Prostate gland (tissue), 2 donors: ENCODE measurements around the gene ECEL1. TPM values are rescaled to one million over a fixed set of nuclear protein-coding genes. Genes with fewer than 3 reads are reported as not detected.
"Not testable (repeated sequence)": the region's sequence is repeated elsewhere in the genome, so short reads cannot be mapped to it uniquely, and the experiment has no call there.

Experiments
- DNase-seq: peaks from one replicate; pipeline ENCODE4 v3.0.0-alpha.2; 2019; ENCODE audit warnings: low spot score
- H3K27ac ChIP-seq, 2 donors: fragments of 200-600 bp; sonication (generic); 2 replicates each; pipeline ENCODE4 v1.5.1; 2017 to 2019
- H3K27me3 ChIP-seq: fragments of 200-600 bp; sonication (generic); replicated peaks from 2 replicates; pipeline ENCODE4 v1.5.1; 2019; ENCODE audit not compliant: insufficient read depth
- H3K36me3 ChIP-seq, 2 donors: fragments of 200-600 bp; sonication (generic); 1 replicate in 1 of 2; 2 replicates in 1 of 2; pipeline versions ENCODE4 v1.5.1 to v1.8.1; 2017 to 2019
- H3K4me1 ChIP-seq: fragments of 200-600 bp; sonication (generic); replicated peaks from 2 replicates; pipeline ENCODE4 v1.5.1; 2019
- H3K4me3 ChIP-seq, 2 donors: fragments of 200-600 bp; sonication (generic); 2 replicates each; pipeline ENCODE4 v1.5.1; 2017 to 2019
- H3K9me3 ChIP-seq: fragments of 200-600 bp; sonication (generic); 2 replicates; pipeline ENCODE4 v1.5.1; 2017
- POLR2A ChIP-seq: fragments of 450-650 bp; IDR thresholded peaks from one replicate; pipeline ENCODE4 v1.6.1; 2016; ENCODE audit warnings: antibody characterized with exemption, mild to moderate bottlenecking
- POLR2AphosphoS5 ChIP-seq: sonication (generic); formaldehyde crosslinking; IDR thresholded peaks from one replicate; pipeline ENCODE4 v1.6.1; 2017; ENCODE audit warnings: antibody characterized with exemption
- WGBS: methylation state at CpG from one replicate; pipeline ENCODE4 v1.1.5; 2018; 5-methylcytosine and 5-hydroxymethylcytosine counted together
- intact Hi-C: fragments of 100-400 bp; cut with DNase I; formaldehyde crosslinking; loops from one replicate; pipeline ENCODE4 v1.14.2; 2022
- total RNA-seq, 2 donors: library from RNA; depleted of rRNA; stranded (reverse); fragments of >200 nt; gene quantifications; one replicate each; pipeline ENCODE4 v1.1.0, GENCODE V29; 2016
- TF ChIP-seq, protein P1 (sequence below), 4 experiments: fragments of 200-600 bp in 2 of 4; fragments of 450-650 bp in 2 of 4; sonication (generic) in 2 of 4; IDR thresholded peaks; 1 replicate in 3 of 4; 2 replicates in 1 of 4; pipeline ENCODE4 v1.5.1; 2016 to 2019; ENCODE audit warnings: antibody characterized with exemption in 4 of 4, mild to moderate bottlenecking in 2 of 4, moderate library complexity in 2 of 4

Gene ECEL1
- total RNA-seq, 2 donors from 2014 or later: 0.82 to 15.3 TPM

DNA sequence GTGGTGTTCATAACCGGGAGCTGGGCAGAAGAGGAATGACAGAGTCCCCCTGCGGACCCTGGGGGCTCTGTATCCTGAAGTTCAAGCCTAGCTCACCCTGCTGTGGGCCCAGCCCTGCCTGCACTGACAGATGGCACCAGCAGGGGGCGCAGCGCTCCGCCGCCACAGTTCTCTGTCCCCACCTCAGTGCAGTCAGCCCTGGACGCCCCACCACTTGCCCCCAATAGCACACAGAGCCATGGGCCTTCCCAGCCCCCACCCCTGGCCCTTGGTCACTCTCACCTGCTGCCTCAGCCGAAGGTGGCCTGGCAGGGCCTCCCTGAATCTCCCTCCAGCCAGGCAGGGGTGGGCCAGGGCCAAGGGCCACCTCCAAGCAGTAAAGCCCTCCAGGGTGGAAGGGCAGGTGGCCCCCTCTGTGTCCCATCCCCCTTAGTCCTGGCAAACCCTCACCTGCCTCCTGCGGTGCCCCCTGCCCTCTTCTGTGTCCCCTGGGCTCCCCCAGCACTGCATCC lies 41.3 kb downstream of the ECEL1 start:
- H3K9me3 ChIP-seq, H3K36me3 ChIP-seq, H3K4me1 ChIP-seq, H3K27me3 ChIP-seq, DNase-seq, intact Hi-C loops, H3K27ac ChIP-seq, H3K4me3 ChIP-seq: not testable (repeated sequence)
- 58% methylated on average over 4 of the region's 9 CpGs for WGBS
- TF ChIP-seq, protein P1, sequence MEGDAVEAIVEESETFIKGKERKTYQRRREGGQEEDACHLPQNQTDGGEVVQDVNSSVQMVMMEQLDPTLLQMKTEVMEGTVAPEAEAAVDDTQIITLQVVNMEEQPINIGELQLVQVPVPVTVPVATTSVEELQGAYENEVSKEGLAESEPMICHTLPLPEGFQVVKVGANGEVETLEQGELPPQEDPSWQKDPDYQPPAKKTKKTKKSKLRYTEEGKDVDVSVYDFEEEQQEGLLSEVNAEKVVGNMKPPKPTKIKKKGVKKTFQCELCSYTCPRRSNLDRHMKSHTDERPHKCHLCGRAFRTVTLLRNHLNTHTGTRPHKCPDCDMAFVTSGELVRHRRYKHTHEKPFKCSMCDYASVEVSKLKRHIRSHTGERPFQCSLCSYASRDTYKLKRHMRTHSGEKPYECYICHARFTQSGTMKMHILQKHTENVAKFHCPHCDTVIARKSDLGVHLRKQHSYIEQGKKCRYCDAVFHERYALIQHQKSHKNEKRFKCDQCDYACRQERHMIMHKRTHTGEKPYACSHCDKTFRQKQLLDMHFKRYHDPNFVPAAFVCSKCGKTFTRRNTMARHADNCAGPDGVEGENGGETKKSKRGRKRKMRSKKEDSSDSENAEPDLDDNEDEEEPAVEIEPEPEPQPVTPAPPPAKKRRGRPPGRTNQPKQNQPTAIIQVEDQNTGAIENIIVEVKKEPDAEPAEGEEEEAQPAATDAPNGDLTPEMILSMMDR (IDR thresholded peaks at IDR 0.05): peak in 1 of 4 experiments; percentile 30

DNA sequence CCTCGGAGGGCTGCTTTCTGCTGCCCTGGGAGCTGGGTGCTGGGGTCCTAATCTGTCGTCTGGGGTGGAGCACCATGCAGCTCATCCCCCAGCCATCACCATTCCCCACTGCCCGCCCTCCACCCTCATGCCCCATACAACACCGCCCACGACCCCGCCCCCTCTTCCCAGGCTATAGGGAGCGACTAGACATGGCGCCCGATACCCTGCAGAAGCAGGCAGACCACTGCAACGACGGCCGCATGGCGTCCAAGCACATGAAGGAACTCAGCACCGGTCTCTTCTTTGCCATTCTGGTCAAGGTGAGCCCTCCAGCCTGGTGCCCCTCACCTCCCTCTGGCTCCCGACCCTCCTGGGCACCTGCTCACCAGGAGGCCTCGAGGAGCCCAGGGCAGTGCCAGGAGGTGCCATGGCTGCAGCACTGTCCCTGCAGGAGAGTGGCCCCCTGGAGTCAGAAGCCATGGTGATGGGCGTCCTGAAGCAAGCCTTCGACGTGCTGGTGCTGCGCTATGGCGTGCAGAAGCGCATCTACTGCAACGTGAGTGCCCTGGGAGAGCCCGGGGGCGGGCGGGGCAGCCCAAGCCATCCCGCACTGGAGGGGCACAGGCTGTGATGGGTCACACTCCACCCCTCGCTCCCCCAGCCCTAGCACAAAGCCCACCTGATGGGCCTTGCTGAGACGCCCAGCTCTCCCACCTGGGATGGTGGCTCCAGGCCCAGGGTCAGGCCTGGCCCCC lies 42.3 kb downstream of the ECEL1 start:
- intact Hi-C loops: not testable (repeated sequence)

DNA sequence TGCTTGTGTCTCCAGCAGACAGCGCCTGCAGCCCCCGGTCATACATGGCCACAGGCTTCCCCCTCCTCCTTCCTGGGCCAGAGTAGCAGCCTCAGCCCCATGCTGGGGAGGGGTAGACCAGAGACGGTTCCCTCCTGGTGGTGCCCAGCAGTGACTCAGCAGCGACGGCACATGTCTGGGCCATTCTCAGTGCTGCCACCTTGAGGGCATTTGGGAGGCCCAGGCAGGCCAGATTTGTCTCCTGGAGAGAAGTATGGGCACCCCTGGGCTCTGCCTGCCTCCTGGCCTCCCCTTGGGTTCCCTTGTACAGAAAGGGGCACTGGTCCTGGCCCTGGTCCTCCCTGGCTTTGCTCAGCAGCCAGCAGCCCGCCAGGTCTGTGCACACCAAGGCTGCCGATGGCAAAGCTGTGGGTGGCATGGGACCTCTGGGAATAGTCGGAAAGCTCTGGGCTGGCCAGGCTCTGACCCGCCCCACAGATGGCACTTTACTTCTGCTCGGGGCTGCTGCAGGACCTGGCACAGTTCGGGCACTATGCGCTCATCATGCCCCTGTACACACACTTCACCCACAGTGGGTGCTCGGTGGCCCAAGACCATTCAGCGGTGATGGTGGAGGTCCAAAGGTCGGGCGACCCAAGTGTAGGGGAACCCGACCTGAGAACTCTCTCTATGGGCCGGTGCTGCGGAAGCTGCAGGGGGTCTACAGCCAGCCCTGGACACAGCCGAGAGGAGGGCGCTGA lies 43.1 kb downstream of the ECEL1 start:
- no peaks in the 10 kb centered on the region for H3K36me3 ChIP-seq
- H3K4me3 ChIP-seq: no peak overlapping the region
- intact Hi-C loops: no loop called here
- no peak overlapping the region for H3K27ac ChIP-seq
- H3K4me1 ChIP-seq: no peaks in the 10 kb centered on the region
- 83% methylated on average over 21 of the region's 21 CpGs for WGBS
- no peaks in the 10 kb centered on the region for H3K27me3 ChIP-seq
- H3K9me3 ChIP-seq: no peaks in the 10 kb centered on the region
- TF ChIP-seq POLR2AphosphoS5 (no peak), POLR2A (no peak)
- TF ChIP-seq, protein P1 (IDR thresholded peaks at IDR 0.05): peak in 3 of 4 experiments; percentile 16 to 32 (median 26)
- DNase-seq: no peak

More for the DNA sequence above, 42.3 kb downstream of the ECEL1 start:
- not testable (repeated sequence) for DNase-seq, H3K27ac ChIP-seq, H3K9me3 ChIP-seq, H3K4me3 ChIP-seq, H3K27me3 ChIP-seq, H3K4me1 ChIP-seq, H3K36me3 ChIP-seq
- 83% methylated on average over 12 of the region's 29 CpGs for WGBS

DNA sequence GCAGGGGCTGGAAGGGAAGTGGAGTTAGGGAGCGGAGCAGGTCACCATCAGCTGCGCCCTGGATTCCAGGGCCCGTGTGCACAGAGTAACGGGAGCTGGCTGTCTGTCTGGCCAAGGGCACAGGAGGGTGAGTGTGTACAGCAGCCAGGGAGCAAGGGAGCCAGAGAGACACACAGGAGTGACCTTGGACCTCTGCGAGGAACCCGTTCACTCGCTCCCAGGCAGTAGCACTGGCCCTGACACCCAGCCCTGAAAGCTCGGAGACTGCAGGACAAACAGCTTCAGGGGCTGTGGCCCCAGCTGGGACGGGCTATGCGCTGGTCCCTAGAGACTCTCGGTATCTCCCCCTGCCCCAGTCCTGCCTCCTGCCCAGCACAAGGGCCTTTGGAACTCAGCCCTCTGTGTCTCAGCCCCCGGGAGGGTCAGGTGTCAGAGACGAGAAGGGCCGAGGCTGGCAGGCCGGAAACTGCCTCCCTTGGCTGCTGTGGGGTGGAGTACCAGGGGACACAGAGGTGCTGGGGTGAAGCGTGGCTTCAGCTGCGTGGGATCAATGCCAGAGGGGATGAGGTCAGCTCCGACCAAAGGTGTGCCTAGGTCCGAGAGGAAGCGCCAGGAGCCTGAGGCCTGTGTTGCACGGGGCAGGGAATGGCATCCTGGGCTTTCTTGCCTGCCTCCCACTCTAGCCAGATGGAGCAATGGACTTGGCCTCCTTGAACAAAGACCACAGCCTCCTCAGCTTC lies 43.8 kb downstream of the ECEL1 start:
- H3K9me3 ChIP-seq, H3K27ac ChIP-seq, H3K4me1 ChIP-seq, H3K36me3 ChIP-seq, H3K4me3 ChIP-seq, H3K27me3 ChIP-seq, DNase-seq, intact Hi-C loops: not testable (repeated sequence)
- WGBS: 89% methylated on average over 12 of the region's 21 CpGs

DNA sequence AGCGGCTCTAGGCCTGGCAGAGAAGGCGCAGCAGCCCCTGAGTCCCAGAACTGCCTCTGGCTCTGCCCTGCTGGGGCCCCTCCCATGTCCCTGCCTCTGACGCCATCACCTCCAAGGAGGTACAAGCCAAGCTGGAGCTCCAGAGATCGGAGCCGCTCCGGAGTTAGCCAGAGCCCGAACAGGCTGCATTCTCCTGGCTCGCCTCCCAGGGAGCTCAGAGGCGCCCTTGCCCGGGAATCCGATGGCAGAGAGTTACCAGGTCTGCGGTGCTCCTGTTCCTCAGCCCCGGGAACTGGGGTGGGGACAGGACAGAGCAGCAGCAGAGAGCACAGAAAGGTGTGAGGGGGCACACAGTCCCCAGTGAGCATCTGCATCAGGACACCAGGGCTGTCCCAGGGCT lies 44.6 kb downstream of the ECEL1 start:
- H3K4me3 ChIP-seq, intact Hi-C loops, H3K36me3 ChIP-seq, H3K27me3 ChIP-seq, DNase-seq, H3K27ac ChIP-seq, H3K9me3 ChIP-seq, H3K4me1 ChIP-seq: not testable (repeated sequence)
- WGBS: 69% methylated on average over 5 of the region's 13 CpGs

DNA sequence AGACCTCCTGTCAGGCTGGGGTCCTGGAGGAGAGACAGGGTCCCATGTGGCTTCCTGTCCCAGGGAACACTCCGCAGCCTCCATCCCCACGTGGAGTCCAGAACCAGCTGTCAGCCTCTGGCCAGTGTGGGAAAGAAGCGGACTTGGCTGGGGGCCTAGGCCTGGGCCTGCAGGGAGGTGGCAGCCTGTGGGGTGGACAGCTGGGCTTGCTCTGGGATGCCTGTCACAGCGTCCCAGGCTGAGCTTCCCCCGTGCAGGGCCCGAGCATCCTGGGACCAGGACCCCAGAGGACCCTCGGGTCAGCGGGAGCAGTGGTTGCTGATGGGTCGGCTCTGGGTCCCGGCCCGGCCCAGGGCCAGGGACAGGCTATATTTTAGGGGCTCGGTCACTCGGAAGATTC lies 45.2 kb downstream of the ECEL1 start:
- DNase-seq: not testable (repeated sequence)
- 27% methylated on average over 3 of the region's 13 CpGs for WGBS

DNA sequence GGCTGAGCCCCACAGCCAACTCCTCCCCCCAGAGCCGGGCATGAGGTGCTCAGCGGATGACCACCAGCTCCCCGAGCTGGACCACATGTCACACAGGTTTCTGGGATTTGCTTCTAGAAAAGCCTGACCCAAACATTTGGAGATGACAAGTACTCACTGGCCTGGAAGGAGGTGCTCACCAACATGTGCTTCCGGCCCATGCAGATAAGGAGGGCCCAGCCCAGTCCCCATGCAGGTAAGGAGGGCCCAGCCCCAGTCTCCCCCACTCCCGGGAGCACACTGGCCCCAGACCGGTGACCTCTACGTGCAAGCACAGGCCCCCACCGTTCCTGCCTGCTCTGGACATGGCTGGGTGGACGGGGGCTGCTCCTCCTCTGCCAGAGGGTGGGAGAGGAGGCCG lies 45.7 kb downstream of the ECEL1 start:
- not testable (repeated sequence) for H3K4me1 ChIP-seq, H3K9me3 ChIP-seq

More for the DNA sequence above, 45.2 kb downstream of the ECEL1 start:
- H3K36me3 ChIP-seq, H3K9me3 ChIP-seq, H3K4me3 ChIP-seq, intact Hi-C loops, H3K4me1 ChIP-seq, H3K27ac ChIP-seq, H3K27me3 ChIP-seq: not testable (repeated sequence)

More for the DNA sequence above, 45.7 kb downstream of the ECEL1 start:
- intact Hi-C loops, DNase-seq, H3K4me3 ChIP-seq, H3K36me3 ChIP-seq, H3K27ac ChIP-seq, H3K27me3 ChIP-seq: not testable (repeated sequence)
- WGBS: 78% methylated on average over 10 of the region's 10 CpGs
